Central memory CD8-positive, alpha-beta T cell (primary cell): Measurements from ENCODE around the gene SMCR8.
"Not testable (repeated sequence)": the region's sequence is repeated elsewhere in the genome, so short reads cannot be mapped to it uniquely, and the experiment has no call there.

ENCODE experiments used
- ATAC-seq: fragments of 150-1000 bp; cut with Tn5 transposase; replicated peaks from 2 replicates; pipeline ENCODE4 v1.10.0; 2022; ENCODE audit warnings: mild to moderate bottlenecking, moderate FRiP score, moderate number of reproducible peaks; ENCODE audit not compliant: poor library complexity, severe bottlenecking; ENCODE audit errors: extremely low read depth
- DNase-seq, 2 donors: peaks; one replicate each; pipeline ENCODE4 v3.0.0; 2021; ENCODE audit warnings: low spot score in 2 of 2
- H3K27ac Mint-ChIP-seq: one replicate; pipeline ENCODE4 v1.8.0; 2022; ENCODE audit warnings: low read depth, mild to moderate bottlenecking, moderate library complexity, mixed read lengths
- H3K27me3 Mint-ChIP-seq: one replicate; pipeline ENCODE4 v1.8.0; 2022; ENCODE audit warnings: mixed read lengths
- H3K36me3 Mint-ChIP-seq: one replicate; pipeline ENCODE4 v1.8.0; 2022; ENCODE audit warnings: mild to moderate bottlenecking, moderate library complexity, mixed read lengths; ENCODE audit not compliant: insufficient read depth
- H3K4me1 Mint-ChIP-seq: one replicate; pipeline ENCODE4 v1.8.0; 2022; ENCODE audit warnings: mixed read lengths
- H3K4me3 Mint-ChIP-seq: one replicate; pipeline ENCODE4 v1.8.0; 2022; ENCODE audit warnings: mild to moderate bottlenecking, moderate library complexity, mixed read lengths
- H3K9me3 Mint-ChIP-seq: one replicate; pipeline ENCODE4 v1.8.0; 2022; ENCODE audit warnings: mixed read lengths

The SMCR8 gene

GRCh38 chr17:18373181-18373580, 58.1 kb downstream of the SMCR8 start:
- ATAC-seq = not testable (repeated sequence)

GRCh38 chr17:18374216-18374615, 59.1 kb downstream of the SMCR8 start:
- DNase-seq = no peak
- Mint-ChIP-seq H3K4me1 (no peaks in the 10 kb centered on the region), H3K27me3 (peaks cover 20% of the 10 kb centered on the region), H3K9me3 (no peaks in the 10 kb centered on the region), H3K27ac (no peak overlapping the region), H3K36me3 (no peaks in the 10 kb centered on the region), H3K4me3 (no peak overlapping the region)
- no peak for ATAC-seq

More at GRCh38 chr17:18373181-18373580, 58.1 kb downstream of the SMCR8 start:
- H3K4me3 Mint-ChIP-seq, H3K27ac Mint-ChIP-seq, H3K36me3 Mint-ChIP-seq, DNase-seq, H3K4me1 Mint-ChIP-seq, H3K9me3 Mint-ChIP-seq: not testable (repeated sequence)
- peaks cover 20% of the 10 kb centered on the region for H3K27me3 Mint-ChIP-seq
